ENCODE data around the gene MBP.
"Not testable (repeated sequence)": the region's sequence is repeated elsewhere in the genome, so short reads cannot be mapped to it uniquely, and the experiment has no call there.

The MBP gene

GRCh38 chr18:76951456-76952247, 180.9 kb downstream of the MBP start:
- H3K27ac Mint-ChIP-seq: peak overlapping the region in 1 of 2 donors; percentile 78
- ATAC-seq (replicated peaks) (no peak), DNase-seq (no peak)
- peaks cover 20 to 37% of the 10 kb centered on the region in 2 donors for H3K4me1 Mint-ChIP-seq (ENCODE audit: low read depth in 2 of 2)
- H3K4me3 Mint-ChIP-seq: no peak overlapping the region
- H3K27me3 Mint-ChIP-seq: no peaks in the 10 kb centered on the region
- H3K9me3 Mint-ChIP-seq: no peaks in the 10 kb centered on the region
- H3K36me3 Mint-ChIP-seq (ENCODE audit: insufficient read depth): peaks cover 4% of the 10 kb centered on the region

GRCh38 chr18:76948345-76948744, 184.2 kb downstream of the MBP start:
- no peaks in the 10 kb centered on the region for H3K9me3 Mint-ChIP-seq
- peaks cover 23 to 45% of the 10 kb centered on the region in 2 donors for H3K4me1 Mint-ChIP-seq (ENCODE audit: low read depth in 2 of 2)
- H3K27me3 Mint-ChIP-seq: no peaks in the 10 kb centered on the region
- DNase-seq: no peak
- ATAC-seq (replicated peaks): peak; percentile 64
- peak overlapping the region in 1 of 2 donors; percentile 44 for H3K27ac Mint-ChIP-seq
- H3K4me3 Mint-ChIP-seq: peak overlapping the region; percentile 25 to 65
- no peaks in the 10 kb centered on the region for H3K36me3 Mint-ChIP-seq (ENCODE audit: insufficient read depth)

- ATAC-seq (replicated peaks); H3K9me3 Mint-ChIP-seq; H3K36me3 Mint-ChIP-seq (ENCODE audit: insufficient read depth); DNase-seq; H3K4me3 Mint-ChIP-seq; H3K27ac Mint-ChIP-seq; H3K27me3 Mint-ChIP-seq: not testable (repeated sequence)
- peaks cover 18 to 29% of the 10 kb centered on the region in 2 donors for H3K4me1 Mint-ChIP-seq (ENCODE audit: low read depth in 2 of 2)
These were observed 188.2 kb downstream of the MBP start for GRCh38 chr18:76944346-76944745.

GRCh38 chr18:76943542-76944339, 188.8 kb downstream of the MBP start:
- Mint-ChIP-seq H3K9me3 (no peaks in the 10 kb centered on the region), H3K4me3 (no peak overlapping the region), H3K4me1 (ENCODE audit: low read depth in 2 of 2) (peaks cover 16 to 26% of the 10 kb centered on the region in 2 donors), H3K27me3 (no peaks in the 10 kb centered on the region), H3K27ac (no peak overlapping the region), H3K36me3 (ENCODE audit: insufficient read depth) (peaks cover 12% of the 10 kb centered on the region)
- ATAC-seq (replicated peaks): no peak
- no peak for DNase-seq

- Mint-ChIP-seq H3K4me3 (no peak overlapping the region), H3K27ac (no peak overlapping the region), H3K36me3 (ENCODE audit: insufficient read depth) (peaks cover 34% of the 10 kb centered on the region), H3K27me3 (no peaks in the 10 kb centered on the region), H3K9me3 (no peaks in the 10 kb centered on the region), H3K4me1 (ENCODE audit: low read depth in 2 of 2) (peaks cover 1 to 4% of the 10 kb centered on the region in 2 donors)
- no peak for ATAC-seq (replicated peaks)
- DNase-seq: no peak
These were observed 191.3 kb downstream of the MBP start for GRCh38 chr18:76941284-76941683.

GRCh38 chr18:76938619-76939018, 194.0 kb downstream of the MBP start:
- no peaks in the 10 kb centered on the region for H3K4me1 Mint-ChIP-seq (ENCODE audit: low read depth in 2 of 2)
- no peak for DNase-seq
- H3K9me3 Mint-ChIP-seq: no peaks in the 10 kb centered on the region
- H3K4me3 Mint-ChIP-seq: no peak overlapping the region
- no peak overlapping the region for H3K27ac Mint-ChIP-seq
- ATAC-seq (replicated peaks): no peak
- peaks cover 39% of the 10 kb centered on the region for H3K36me3 Mint-ChIP-seq (ENCODE audit: insufficient read depth)
- H3K27me3 Mint-ChIP-seq: no peaks in the 10 kb centered on the region

- peaks cover 42% of the 10 kb centered on the region for H3K36me3 Mint-ChIP-seq (ENCODE audit: insufficient read depth)
- no peaks in the 10 kb centered on the region for H3K27me3 Mint-ChIP-seq
These were observed 195.0 kb downstream of the MBP start for GRCh38 chr18:76937597-76937996.

GRCh38 chr18:76936877-76937276, 195.7 kb downstream of the MBP start:
- H3K27me3 Mint-ChIP-seq: no peaks in the 10 kb centered on the region
- DNase-seq (no peak), ATAC-seq (replicated peaks) (no peak)
- peaks cover 49% of the 10 kb centered on the region for H3K36me3 Mint-ChIP-seq (ENCODE audit: insufficient read depth)
- H3K4me1 Mint-ChIP-seq (ENCODE audit: low read depth in 2 of 2): peaks cover 3 to 7% of the 10 kb centered on the region in 2 donors
- H3K4me3 Mint-ChIP-seq: no peak overlapping the region
- H3K27ac Mint-ChIP-seq: no peak overlapping the region
- no peaks in the 10 kb centered on the region for H3K9me3 Mint-ChIP-seq

More at GRCh38 chr18:76937597-76937996, 195.0 kb downstream of the MBP start:
- Mint-ChIP-seq H3K9me3 (no peaks in the 10 kb centered on the region), H3K4me3 (no peak overlapping the region), H3K4me1 (ENCODE audit: low read depth in 2 of 2) (peaks cover 0 to 2% of the 10 kb centered on the region in 2 donors), H3K27ac (no peak overlapping the region)
- DNase-seq (no peak), ATAC-seq (replicated peaks) (no peak)

- no peak overlapping the region for H3K27ac Mint-ChIP-seq
These were observed 196.8 kb downstream of the MBP start for GRCh38 chr18:76935722-76936337.

GRCh38 chr18:76932026-76932819, 200.4 kb downstream of the MBP start:
- peak overlapping the region; percentile 28 to 65 for H3K27ac Mint-ChIP-seq
- no peaks in the 10 kb centered on the region for H3K9me3 Mint-ChIP-seq
- peaks cover 47% of the 10 kb centered on the region for H3K36me3 Mint-ChIP-seq (ENCODE audit: insufficient read depth)
- peaks cover 5 to 11% of the 10 kb centered on the region in 2 donors for H3K4me1 Mint-ChIP-seq (ENCODE audit: low read depth in 2 of 2)
- no peaks in the 10 kb centered on the region for H3K27me3 Mint-ChIP-seq
- ATAC-seq (replicated peaks) (no peak), DNase-seq (no peak)
- no peak overlapping the region for H3K4me3 Mint-ChIP-seq

More at GRCh38 chr18:76935722-76936337, 196.8 kb downstream of the MBP start:
- H3K27me3 Mint-ChIP-seq: no peaks in the 10 kb centered on the region
- DNase-seq (no peak), ATAC-seq (replicated peaks) (no peak)
- H3K9me3 Mint-ChIP-seq: no peaks in the 10 kb centered on the region
- H3K4me1 Mint-ChIP-seq (ENCODE audit: low read depth in 2 of 2): peaks cover 5 to 7% of the 10 kb centered on the region in 2 donors
- H3K4me3 Mint-ChIP-seq: no peak overlapping the region
- peaks cover 48% of the 10 kb centered on the region for H3K36me3 Mint-ChIP-seq (ENCODE audit: insufficient read depth)

GRCh38 chr18:76931171-76931570, 201.4 kb downstream of the MBP start:
- H3K27ac Mint-ChIP-seq: no peak overlapping the region
- H3K4me1 Mint-ChIP-seq (ENCODE audit: low read depth in 2 of 2): peaks cover 9 to 13% of the 10 kb centered on the region in 2 donors
- no peak for ATAC-seq (replicated peaks)
- no peaks in the 10 kb centered on the region for H3K9me3 Mint-ChIP-seq
- no peak overlapping the region for H3K4me3 Mint-ChIP-seq
- DNase-seq: no peak
- no peaks in the 10 kb centered on the region for H3K27me3 Mint-ChIP-seq
- peaks cover 42% of the 10 kb centered on the region for H3K36me3 Mint-ChIP-seq (ENCODE audit: insufficient read depth)
